Measurements from ENCODE around the gene ABCC2.
"Not testable (repeated sequence)": the region's sequence is repeated elsewhere in the genome, so short reads cannot be mapped to it uniquely, and the experiment has no call there.

The ABCC2 gene

DNA sequence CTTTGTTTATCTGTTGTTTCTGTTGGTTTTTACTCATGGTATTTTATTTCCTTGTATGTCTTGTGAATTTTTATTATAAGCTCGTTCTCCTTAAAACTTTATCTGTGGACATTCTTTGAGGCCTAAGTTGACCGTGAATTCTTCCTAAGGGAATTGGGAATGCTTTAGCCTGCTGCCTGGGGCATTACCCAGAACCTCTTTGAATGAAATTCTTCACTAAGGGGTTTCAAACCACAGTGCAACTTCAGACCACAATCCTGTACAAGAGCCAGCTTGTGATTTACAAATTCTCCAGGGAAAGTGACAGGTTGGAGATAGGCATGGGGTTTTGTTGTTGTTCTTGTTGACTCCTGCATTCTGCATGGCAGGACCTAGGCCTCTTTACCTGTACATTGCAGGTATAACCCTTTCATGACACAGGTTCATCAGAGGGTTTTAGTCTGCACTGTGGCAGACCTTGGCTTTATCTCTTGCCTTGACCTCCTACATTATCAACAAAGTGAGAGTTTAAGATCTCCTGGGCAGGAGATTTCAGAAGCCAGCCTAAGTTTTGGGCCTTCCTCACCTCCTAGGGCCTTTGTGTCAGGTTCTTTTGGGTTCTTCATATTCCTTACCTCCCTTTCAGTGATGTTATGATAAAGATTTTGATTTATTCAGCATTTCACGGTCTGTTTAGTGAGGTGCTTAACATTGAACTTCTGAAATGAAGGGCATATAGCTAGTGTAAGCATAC, 70.2 kb downstream of the ABCC2 start:
- DNase-seq (ENCODE audit: low read depth in 1 of 2, low spot score in 1 of 2), result no peak
- in situ Hi-C loops (cut with HindIII; ENCODE audit: low pct_unique_long_range_greater_than_20kb, low sequenced_read_pairs), result no loop called here
- no peak for TF ChIP-seq JUND (IDR thresholded peaks at IDR 0.05; ENCODE audit: low read depth)

DNA sequence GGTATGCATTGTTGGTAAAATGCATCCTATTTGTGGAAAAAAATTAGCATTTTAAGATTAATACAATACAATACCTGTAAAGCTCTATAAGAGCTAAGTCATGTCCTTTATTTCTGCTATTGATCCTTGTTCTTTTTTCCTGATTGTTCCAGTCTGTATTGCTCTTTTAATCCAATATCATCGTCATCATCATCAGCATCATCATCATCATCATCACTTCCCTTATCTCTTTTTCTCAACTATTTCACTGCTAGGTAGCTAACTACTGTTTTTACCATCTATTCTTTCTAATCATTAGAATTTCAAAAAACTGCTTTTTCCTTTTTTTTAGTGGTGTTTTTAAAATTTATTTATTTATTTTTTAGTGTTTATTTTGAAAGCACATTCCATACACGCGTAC, 71.2 kb downstream of the ABCC2 start:
- no peak for DNase-seq (ENCODE audit: low read depth in 1 of 2, low spot score in 1 of 2)
- in situ Hi-C loops (cut with HindIII; ENCODE audit: low pct_unique_long_range_greater_than_20kb, low sequenced_read_pairs), result no loop called here
- no peak for TF ChIP-seq JUND (IDR thresholded peaks at IDR 0.05; ENCODE audit: low read depth)

DNA sequence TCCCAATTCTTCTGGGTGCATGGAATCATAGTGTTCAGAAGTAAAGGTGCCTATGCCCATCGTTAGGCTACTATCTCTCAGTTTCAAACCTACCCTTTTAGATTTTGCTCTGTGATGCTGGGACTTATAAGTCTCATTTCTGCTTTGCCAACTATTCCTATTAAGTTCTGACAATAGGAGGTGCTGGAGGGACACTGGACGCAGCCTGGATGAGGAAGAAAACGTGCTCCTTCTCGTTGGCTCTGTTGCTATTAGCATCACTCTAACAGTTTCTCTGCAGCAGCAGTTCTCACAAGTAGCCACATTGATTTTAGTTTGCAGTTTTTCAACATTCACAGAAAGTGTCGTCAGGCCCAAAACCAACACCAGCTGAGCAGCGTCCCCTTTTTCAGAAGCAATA, 72.4 kb downstream of the ABCC2 start:
- TF ChIP-seq JUND (IDR thresholded peaks at IDR 0.05; ENCODE audit: low read depth), result no peak
- peak; percentile 57 to 78 for DNase-seq (ENCODE audit: low read depth in 1 of 2, low spot score in 1 of 2)
- in situ Hi-C loops (cut with HindIII; ENCODE audit: low pct_unique_long_range_greater_than_20kb, low sequenced_read_pairs), result no loop called here

DNA sequence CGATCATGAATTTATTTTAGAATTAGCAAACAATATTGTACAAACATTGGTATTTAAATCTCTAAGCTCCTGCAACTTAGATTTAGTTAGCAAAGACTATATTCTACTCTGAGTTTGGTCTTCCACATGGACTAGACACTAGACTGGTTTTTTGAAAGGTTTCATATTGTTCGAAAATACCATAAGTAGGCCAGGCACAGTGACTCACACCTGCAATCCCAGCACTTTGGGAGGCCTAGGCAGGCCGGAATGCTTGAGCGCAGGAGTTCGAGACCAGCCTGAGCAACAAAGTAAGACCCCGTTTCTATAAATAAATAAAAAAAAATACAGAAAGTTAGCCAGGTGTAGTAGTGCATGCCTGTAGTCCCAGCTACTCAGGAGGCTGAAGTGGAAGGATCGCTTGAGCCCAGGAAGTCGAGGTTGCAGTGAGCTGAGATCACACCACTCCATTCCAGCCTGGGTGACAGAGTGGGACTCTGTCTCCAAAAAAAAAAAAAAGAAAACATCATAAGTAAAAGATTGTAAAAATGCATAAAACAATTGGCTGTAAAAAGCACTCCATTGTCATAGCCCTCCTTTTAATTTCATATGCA, 73.1 kb downstream of the ABCC2 start:
- in situ Hi-C loops (cut with HindIII; ENCODE audit: low pct_unique_long_range_greater_than_20kb, low sequenced_read_pairs), result no loop called here
- TF ChIP-seq JUND (IDR thresholded peaks at IDR 0.05; ENCODE audit: low read depth), result no peak
- no peak for DNase-seq (ENCODE audit: low read depth in 1 of 2, low spot score in 1 of 2)

DNA sequence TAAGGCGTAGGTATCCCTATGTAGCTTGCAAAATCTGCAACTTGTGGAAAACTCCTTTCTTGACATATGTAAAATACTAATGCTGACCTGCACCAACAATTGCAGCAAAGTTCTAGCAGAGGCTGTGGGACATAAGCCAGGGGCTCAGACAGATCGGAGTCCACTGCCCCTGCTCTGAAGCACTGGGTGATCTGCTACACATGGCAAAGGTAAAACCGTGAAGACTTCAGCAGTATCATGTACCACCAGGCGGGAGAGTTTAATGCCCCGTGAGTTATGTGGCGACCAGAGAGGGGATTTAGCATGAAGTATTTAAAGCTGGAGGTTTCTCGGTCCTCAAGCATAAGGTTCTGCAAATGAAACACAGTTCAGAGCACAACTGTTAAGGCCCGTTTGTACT, 76.4 kb downstream of the ABCC2 start:
- no peak for DNase-seq (ENCODE audit: low read depth in 1 of 2, low spot score in 1 of 2)
- TF ChIP-seq JUND (IDR thresholded peaks at IDR 0.05; ENCODE audit: low read depth), result no peak
- in situ Hi-C loops (cut with HindIII; ENCODE audit: low pct_unique_long_range_greater_than_20kb, low sequenced_read_pairs), result no loop called here

DNA sequence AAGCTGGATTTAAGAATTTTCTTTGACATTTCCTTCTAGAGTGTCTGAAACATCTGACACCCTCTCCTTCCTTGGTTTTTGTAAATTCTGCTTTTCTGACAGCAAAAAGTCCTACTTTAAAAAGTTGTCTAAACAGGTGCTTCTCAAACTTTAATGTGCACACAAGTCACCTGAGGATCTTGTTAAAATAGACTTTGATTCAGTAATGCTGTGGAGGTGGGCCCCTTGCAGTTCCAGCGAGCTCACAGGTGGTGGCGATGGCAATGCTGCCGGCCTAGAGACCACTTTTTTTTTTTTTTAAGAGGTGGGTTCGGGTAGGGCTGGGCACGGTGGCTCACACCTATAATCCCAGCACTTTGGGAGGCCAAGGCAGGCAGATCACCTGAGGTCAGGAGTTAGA, 77.1 kb downstream of the ABCC2 start:
- in situ Hi-C loops (cut with HindIII; ENCODE audit: low pct_unique_long_range_greater_than_20kb, low sequenced_read_pairs), result no loop called here

DNA sequence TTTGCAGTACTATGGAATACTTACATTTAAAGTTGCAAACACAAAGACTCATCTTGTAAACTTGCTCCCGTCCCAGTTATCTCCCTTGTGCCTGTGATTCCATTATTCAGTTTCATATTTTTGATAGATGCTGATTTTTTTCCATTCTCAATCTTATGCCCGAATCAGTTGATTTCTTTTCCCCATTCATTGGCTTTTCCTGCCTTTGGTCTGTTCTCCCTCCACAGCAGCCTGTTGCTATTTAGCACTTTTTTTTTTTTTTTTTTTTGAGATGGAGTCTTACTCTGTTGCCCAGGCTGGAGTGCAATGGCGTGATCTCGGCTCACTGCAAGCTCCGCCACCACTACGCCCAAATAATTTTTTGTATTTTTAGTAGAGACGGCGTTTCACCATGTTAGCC, 78.0 kb downstream of the ABCC2 start:
- in situ Hi-C loops (cut with HindIII; ENCODE audit: low pct_unique_long_range_greater_than_20kb, low sequenced_read_pairs), result no loop called here
- DNase-seq (ENCODE audit: low read depth in 1 of 2, low spot score in 1 of 2), result no peak
- no peak for TF ChIP-seq JUND (IDR thresholded peaks at IDR 0.05; ENCODE audit: low read depth)

More for the DNA sequence above, 77.1 kb downstream of the ABCC2 start:
- TF ChIP-seq JUND (IDR thresholded peaks at IDR 0.05; ENCODE audit: low read depth), result no peak
- peak in 1 of 2 experiments; percentile 15 for DNase-seq (ENCODE audit: low read depth in 1 of 2, low spot score in 1 of 2)

DNA sequence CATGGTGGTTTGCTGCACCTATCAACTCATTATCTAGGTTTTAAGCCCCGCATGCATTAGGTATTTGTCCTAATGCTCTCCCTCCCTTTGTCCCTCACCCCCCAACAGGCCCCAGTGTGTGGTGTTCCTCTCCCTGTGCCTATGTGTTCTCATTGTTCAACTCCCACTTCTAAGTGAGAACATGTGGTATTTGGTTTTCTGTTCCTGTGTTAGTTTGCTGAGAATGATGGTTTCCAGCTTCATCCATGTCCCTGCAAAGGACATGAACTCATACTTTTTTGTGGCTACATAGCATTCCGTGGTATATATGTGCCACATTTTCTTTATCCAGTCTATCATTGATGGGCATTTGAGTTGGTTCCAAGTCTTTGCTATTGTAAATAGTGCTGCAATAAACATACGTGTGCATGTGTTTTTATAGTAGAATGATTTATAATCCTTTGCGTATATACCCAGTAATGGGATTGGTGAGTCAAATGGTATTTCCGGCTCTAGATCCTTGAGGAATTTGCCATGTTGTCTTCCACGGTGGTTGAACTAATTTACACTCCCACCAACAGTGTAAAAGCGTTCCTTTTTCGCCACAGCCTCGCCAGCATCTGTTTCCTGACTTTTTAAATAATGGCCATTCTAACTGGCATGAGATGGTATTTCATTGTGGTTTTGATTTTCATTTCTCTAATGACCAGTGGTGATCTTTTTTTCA, 81.2 kb downstream of the ABCC2 start:
- in situ Hi-C loops (cut with HindIII; ENCODE audit: low pct_unique_long_range_greater_than_20kb, low sequenced_read_pairs); DNase-seq (ENCODE audit: low read depth in 1 of 2, low spot score in 1 of 2): not testable (repeated sequence)

DNA sequence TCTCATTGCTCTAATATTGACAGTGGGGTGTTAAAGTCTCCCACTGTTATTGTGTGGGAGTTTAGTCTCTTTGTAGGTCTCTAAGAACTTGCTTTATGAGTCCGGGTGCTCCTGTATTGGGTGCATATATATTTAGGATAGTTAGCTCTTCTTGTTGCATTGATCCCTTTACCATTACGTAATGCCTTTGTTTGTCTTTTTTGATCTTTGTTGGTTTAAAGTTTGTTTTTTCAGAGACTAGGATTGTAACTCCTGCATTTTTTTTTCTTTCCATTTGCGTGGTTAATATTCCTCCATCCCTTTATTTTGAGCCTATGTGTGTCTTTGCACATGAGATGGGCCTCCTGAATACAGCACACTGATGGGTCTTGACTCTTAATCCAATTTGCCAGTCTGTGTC, 84.8 kb downstream of the ABCC2 start:
- in situ Hi-C loops (cut with HindIII; ENCODE audit: low pct_unique_long_range_greater_than_20kb, low sequenced_read_pairs); DNase-seq (ENCODE audit: low read depth in 1 of 2, low spot score in 1 of 2): not testable (repeated sequence)

DNA sequence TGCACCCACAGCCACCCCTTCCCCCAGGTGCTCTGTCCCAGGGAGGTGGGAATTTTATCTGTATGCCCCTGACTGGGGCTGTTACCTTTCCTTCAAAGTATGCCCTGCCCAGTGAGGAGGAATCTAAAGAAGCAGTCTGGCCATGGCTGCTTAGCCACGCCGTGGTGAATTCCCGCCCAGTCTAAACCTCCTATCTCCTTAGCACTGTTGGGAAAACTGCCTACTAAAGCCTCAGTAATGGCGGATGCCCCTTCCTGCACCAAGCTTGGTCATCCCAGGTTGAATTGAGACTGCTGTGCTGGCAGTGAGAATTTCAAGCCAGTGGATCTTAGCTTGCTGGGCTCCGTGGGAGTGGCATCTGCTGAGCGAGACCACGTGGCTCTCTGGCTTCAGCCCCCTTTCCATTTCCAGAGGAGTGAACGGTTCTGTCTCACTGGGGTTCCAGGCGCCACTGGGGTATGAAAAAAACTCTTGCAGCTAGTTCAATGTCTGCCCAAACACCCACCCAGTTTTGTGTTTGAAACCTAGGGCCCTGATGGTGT, 87.2 kb downstream of the ABCC2 start:
- in situ Hi-C loops (cut with HindIII; ENCODE audit: low pct_unique_long_range_greater_than_20kb, low sequenced_read_pairs), result no loop called here
- DNase-seq (ENCODE audit: low read depth in 1 of 2, low spot score in 1 of 2), result no peak
- no peak for TF ChIP-seq JUND (IDR thresholded peaks at IDR 0.05; ENCODE audit: low read depth)

DNA sequence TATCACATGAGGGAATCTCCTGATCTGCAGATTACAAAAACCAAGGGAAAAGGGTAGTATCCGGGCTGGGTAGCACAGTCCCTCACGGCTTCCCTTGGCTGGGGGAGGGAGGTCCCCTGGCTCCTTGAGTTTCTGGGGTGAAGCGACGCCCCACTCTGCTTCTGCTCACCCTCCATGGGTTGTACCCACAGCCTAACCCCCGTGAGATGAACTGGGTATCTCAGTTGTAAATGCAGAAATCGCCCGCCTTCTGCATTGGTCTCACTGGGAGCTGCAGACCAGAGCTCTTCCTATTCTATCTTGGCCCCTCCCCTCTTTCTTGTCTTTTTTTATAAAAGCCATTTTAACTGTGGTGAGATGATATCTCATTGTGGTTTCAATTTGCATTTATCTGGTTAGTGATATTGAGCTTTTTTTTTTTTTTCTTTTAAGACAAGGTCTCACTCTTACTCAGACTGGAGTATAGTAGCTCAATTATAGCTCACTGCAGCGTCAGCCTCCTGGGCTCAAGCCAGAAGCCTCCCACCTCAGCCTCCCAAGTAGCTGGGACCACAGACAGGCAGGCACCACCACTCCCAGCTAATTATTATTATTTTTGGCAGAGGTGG, 87.8 kb downstream of the ABCC2 start:
- no peak for DNase-seq (ENCODE audit: low read depth in 1 of 2, low spot score in 1 of 2)
- TF ChIP-seq JUND (IDR thresholded peaks at IDR 0.05; ENCODE audit: low read depth), result no peak
- in situ Hi-C loops (cut with HindIII; ENCODE audit: low pct_unique_long_range_greater_than_20kb, low sequenced_read_pairs), result no loop called here

DNA sequence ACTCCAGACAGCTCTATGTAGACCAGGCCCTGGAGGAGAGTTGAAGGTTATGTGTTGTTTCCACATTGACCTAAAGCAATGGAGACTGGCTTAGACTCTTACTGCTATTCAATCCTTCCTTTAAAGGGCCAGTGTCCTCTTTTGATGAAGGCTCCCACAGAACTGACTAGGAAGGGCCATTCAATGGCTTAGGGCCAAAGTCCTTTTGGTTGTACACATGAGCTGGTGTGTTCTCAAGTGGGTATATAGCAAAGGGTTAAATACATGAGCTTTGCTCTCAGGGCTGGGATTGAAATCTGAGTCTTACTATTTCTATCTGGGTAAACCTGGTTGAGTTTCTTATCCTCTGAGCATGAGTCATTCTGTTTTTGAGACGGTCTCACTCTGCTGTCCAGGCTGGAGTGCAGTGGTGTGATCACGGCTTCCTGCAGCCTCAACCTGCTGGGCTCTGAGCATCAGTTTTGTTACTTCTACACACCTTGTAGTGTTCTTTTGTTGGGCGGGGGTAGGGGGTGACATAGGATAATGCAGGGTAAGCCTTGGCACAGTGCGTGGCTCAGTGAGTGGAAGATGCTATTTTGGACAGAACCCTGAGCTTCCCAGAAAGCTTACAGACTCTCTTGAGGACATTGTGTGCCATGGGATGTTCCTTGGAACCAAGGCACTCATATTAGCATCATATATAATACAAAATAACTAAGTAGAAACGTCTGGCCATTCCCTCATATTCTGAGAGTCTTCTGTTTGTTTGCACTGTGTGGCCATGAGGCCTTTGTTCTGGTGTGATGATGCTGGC, 90.1 kb downstream of the ABCC2 start:
- TF ChIP-seq JUND (IDR thresholded peaks at IDR 0.05; ENCODE audit: low read depth), result no peak
- in situ Hi-C loops (cut with HindIII; ENCODE audit: low pct_unique_long_range_greater_than_20kb, low sequenced_read_pairs), result no loop called here
- no peak for DNase-seq (ENCODE audit: low read depth in 1 of 2, low spot score in 1 of 2)

All from T47D (cell line).